GM18868 (cell line): Measurements from ENCODE around the gene COX7A2L.
"Not testable (repeated sequence)": the region's sequence is repeated elsewhere in the genome, so short reads cannot be mapped to it uniquely, and the experiment has no call there.

Source experiments
- ATAC-seq: cut with Tn5 transposase; IDR thresholded peaks from one replicate; pipeline ENCODE4 v1.9.1; 2021; ENCODE audit warnings: mild to moderate bottlenecking, moderate library complexity; ENCODE audit not compliant: unreplicated experiment

Gene COX7A2L

DNA sequence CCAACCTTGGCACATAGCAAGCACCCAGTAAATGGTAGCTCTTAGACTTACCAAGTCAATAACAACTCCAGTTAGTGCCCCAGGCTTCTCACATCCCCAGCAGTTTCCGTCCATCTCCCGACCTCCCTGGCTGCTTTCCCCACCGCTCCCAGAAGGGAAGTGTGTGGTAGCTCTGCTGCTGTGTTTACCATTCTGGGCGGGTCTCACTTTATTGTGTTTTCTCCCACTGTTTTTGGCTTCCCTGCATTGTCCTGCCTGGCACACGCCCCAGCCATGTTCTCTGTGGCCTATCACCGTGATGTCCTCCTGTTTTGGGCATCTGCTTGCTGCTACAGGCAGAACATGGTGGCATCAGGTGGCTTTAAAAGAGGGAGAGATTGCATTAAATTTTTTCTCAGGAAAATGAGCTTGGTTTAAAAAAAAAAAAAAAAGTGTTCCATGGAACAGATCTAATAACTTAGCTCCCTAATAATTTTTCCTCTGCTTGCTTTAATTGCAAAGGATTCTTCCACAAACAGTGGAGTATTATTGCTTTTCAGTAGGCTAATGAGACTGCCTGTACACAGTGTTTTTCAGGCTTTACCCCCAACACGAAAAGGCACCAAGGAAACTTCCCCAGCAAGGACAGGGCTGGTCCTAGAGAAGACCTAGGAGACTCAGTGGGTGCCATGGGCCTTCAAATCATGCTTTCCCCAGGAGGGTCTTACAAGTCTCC, 8.0 kb upstream of the COX7A2L start:
- no peak for ATAC-seq

DNA sequence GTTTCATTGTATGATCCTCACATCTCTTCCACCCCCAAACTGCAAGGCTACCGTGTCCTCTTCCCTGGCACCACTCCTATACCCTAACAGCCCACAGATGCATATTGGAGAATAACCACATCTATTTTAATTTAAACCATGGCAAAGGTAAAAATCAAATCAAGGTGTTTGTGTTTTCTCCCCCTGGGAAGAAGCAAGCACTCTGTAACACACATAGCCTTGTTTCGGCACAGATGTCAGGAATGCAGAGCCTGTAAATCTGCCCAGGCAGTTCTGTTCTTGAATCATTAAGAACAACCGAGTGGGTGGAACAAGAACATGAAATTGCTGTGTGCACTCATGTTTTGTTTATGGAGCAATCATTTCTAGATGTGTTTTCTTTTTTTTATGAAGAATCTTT, 6.8 kb upstream of the COX7A2L start:
- no peak for ATAC-seq

DNA sequence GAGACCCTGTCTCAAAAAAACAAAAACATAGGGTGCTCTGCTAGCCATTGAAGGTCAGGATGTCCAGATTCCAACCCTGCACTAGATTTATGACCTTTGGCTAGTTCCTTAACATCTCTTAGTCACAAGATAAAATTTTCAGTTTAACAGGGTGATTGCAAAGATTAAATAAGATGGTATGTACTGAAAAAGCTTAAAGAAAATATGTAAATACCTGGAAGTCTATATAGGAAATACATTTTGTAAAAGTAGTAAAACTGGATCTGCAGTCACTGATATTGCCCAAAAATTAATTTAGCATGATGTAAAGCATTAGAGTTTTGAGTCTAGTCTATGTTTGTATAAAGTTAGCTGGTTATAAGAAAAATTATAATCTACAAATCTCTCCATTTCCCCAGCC, 5.4 kb upstream of the COX7A2L start:
- no peak for ATAC-seq

DNA sequence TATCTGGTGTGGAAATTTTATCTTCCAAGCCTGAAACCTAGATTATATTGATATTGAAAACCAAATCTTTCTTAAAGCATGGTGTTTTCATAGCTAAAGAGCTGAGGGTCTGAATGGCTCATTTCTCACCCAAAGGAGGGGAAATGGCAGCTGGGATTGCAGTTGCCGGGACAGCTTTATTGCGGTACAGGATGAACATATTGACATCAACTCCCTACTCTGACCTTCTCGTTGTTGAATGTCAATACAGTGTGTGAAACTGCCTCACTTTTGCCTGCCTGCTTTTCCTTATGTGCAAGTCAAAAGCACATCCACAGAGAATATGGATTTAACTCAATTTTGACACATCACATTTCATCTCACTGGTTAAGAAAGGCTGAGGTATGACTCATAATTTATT, 3.6 kb upstream of the COX7A2L start:
- no peak for ATAC-seq

DNA sequence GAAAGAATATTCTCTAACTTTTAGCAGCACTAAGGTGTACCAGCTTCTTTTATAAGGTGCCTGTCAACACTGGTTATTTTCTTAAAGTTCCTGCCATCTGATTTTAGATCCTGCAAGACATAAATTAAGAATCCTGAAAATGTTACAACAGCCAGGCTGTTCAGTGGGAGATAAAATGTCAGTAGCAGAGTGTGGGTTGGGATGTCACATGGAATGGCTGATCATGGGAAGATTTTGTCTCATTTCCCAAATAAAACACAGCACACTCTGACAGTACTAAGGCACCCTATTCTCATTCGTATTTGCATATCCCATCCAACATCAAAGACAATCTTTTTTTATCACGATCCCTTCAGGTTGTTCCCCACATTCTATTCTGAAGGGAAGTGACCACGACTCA, 2.4 kb upstream of the COX7A2L start:
- ATAC-seq, result no peak

DNA sequence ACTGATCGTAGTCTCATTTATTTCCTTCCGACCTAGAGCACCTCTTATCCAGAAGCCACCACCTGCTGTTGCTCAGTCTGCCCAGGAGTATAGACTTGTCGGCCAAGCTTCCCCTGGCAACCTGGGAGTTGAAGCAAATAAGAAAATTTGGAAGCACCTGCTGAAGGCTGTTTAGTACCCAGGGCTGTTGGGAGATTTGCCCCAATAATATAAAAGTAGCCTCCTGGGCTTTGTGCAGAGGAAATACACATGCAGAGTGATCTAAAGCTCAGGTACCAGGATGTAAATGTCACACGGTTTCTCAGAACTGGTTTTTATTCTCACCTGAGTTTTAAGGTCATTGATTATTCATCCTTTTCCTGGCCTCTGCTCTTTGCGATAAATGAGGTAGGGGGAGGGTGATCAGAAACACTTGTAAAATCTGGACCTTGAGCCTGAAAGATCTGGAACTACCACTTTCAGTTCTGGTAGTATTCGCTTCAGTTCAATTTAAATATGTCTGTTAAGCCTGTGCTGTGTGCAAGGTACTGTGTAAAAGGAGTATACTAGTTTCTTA, 789 bp upstream of the COX7A2L start:
- ATAC-seq, result no peak

DNA sequence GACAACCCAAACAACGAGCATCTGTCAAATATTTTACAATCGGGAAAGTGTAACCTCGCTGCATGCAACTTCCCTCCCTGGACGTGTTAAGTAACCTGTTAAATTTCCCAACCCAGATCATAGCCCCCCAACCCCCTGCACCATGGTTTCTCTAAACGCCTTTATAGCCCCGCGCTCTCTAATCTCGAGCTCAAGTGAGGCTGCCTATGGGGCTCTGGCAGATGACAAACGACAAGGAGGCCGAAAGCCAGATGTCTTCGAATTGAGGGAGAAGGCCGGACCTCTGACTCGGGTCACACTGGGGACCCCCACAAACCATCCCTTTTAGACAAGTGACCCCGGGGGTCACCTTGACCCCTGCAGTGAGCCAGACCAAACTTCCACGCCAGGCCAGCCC, 526 bp downstream of the COX7A2L start:
- no peak for ATAC-seq

DNA sequence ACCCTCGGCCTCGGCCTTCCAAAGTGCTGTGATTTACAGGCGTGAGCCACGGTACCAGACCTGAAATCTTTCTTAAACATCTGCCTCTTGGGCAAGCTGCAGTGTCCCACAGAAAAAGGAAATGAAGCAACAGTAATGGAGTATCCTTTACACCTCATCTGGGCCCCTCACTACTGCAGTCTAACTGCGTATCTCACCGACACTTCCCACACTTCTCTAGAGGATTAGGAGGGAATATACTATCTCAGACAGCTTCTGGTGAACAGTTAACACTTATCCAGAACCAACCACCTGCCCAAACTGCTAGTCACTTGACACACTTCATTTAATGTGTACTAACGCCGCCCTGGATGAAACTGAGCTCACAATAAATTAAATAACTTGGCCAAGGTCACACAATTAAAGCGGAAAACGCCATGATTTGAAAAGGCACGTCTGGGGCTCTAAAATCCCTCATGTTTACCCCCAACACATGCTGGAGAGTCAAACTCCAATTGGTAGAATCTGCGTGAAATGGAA, 993 bp downstream of the COX7A2L start:
- no peak for ATAC-seq

DNA sequence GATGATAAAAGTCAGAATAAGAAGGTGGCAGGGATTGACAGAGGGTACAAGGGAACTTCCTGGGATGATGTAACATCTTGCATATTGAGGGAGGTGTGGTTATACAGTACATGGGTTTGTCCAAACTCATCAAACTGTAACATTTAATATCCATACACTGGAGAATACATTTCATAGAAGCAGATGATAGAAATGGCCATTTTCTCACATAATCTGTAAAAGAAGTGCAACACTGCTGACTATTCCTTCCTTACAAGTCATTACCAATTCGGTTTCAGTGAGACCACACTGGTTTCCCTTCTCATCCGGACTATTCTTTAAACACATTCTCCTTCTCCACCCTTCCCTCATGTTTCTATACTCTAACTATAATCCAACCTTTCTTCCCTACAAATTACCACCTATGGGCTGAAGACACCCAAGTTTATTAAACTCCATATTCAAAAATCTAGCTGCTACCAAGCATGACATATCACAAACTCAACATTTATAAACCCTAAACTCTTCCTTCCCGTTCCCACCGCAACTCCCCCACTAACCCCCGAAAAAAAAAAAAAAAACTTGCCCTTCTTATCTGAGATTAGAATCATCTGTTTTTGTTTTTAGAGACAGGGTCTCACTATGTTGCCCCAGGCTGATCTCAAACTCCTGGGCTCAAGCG, 1.6 kb downstream of the COX7A2L start:
- no peak for ATAC-seq

DNA sequence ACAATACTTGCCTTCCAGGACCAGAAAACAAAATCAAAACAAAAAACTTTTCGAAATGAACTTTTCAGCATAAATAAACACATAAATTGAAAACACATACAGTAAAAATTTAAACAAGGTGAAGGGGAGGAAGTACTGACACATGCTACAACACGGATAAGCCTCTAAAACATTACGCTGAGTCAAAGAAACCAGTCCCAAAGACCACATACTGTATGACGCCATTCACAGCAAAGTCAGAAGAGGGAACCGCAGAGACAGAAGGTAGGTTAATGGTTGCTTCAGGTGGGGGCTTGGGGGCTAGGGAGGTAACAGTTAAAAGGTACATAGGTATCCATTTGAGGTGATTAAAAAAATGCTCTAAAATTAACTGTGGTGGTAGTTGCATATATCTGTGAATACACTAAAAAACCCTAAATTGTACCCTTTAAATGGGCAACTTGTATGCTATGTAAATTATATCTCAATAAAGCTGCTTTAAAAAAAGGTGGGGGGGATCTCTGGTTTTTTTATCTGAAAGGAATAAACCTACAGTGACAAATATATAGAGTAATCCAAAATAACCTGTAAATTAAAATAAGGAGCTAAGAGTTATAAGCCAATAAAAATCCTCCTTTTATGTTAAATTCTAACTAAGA, 7.1 kb downstream of the COX7A2L start:
- ATAC-seq, result no peak

DNA sequence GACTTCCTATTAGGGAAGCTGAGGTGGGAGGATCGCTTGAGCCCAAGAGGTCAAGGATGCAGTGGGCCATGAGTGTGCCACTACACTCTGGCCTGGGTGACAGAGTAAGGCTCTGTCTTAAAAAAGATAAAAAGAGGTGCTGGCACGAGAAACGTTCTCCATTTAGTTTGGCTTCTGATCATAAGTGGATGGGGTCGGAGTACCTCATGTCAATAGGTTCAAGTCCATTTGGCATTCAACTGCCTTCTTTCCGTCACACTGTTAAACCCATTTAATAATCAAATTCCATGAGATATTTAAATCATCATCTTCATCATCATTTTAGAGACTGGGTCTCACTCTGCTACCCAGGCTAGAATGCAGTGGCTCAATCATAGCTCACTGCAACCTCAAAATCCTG, 9.2 kb downstream of the COX7A2L start:
- no peak for ATAC-seq

DNA sequence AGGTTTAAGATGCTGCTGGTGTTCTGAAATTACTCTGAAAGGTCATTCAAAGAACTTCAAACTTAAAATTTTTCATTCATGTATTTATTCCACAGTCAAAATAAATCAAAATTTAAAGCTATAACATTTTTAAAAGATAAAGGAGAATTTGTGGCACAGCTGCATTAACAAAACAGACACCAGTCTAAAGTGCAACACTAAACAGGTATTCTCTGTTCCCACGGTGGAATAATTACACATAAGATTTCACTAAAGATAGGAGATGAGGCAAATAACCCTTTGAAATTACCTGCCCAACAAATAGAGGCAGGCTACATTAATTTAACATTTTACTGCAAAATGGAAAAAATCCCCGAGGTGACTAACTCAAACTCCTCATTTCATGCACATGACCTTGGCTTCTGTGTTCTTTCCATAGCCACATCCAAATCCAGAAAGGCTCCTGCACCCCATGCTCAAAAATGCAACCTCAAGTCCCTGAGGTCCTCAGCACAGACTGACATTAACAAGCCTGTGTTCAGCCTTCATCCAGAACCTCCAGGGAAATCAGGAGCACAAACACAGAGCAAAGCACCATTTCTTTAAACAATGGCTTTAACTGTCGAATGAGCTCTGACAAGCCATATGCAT, 10.5 kb downstream of the COX7A2L start:
- ATAC-seq, result no peak

DNA sequence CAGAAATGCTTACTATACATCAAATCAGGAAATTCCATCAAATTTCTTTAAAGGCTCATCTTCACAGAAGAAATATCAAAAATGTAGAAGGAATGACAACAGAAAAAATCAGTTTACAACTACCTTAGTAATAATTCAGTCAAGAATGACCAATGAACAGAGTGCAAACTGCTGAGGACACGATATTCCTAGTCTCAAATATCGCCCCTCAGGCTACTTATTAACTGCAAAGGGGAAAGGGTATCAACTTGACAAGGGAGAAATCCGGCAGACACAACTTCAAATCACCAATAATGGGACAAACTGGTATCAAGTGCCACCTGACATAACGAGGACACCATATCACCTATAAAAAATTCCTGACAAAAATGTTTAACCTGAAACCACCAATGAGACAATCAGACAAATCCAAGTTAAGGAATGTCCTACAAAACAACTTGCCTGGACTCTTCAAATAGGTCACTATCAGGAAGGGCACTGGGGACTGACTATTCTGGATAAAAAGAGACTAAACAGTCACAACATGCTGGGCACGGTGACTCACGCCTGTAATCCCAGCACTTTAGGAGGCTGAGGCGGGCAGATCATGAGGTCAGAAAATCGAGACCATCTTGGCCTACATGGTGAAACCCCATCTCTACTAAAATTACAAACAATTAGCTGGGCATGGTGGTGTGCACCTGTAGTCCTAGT, 12.8 kb downstream of the COX7A2L start:
- ATAC-seq, result no peak

DNA sequence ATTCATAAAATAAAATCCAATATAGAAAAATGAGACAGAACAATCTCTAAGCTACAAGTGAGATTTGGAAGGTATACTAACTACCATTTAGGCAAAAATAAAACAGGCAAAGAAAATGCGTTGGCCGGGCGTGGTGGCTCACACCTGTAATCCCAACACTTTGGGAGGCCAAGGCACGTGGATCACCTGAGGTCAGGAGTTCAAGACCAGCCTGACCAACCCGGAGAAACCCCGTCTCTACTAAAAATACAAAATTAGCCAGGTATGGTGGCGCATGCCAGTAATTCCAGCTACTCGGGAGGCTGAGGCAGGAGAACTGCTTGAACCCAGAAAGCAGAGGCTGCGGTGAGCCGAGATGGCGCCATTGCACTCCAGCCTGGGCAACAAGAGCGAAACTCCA, 13.5 kb downstream of the COX7A2L start:
- ATAC-seq, result not testable (repeated sequence)

DNA sequence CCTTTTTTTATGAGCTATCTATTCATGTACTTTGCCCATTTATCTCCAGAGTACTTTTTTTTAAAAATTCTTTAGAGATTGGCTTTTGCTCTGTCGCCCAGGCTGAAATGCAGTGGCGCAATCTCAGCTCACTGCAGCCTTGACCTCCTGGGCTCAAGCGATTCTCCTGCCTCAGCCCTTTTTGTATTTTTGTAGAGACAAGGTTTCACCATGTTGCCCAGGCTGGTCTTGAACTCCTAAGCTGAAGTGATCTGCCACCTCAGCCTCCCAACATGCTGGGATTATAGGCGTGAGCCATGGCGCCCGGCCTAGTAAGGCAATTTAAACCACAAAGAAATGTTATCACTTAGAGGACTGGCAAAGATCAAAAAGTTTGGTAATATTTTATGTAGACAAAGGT, 14.2 kb downstream of the COX7A2L start:
- not testable (repeated sequence) for ATAC-seq

DNA sequence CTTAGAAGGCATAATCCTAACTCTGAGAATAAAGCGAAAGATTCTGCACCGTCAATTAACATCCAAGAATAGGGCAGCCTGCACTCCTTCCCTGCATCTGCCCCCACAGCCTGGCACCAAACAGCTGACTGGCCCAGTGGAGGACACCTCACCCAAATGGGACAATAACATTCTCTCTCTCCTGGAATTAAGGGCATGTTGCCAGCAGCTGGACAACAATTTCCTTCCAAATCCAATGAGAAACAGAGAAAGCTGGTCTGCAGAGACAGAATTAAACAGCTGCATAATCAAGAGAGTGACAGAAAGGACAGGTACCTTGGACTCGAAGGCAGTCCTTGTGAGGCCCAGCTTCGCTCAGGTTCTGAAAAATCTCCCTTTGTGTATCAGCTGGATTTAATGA, 15.0 kb downstream of the COX7A2L start:
- no peak for ATAC-seq

DNA sequence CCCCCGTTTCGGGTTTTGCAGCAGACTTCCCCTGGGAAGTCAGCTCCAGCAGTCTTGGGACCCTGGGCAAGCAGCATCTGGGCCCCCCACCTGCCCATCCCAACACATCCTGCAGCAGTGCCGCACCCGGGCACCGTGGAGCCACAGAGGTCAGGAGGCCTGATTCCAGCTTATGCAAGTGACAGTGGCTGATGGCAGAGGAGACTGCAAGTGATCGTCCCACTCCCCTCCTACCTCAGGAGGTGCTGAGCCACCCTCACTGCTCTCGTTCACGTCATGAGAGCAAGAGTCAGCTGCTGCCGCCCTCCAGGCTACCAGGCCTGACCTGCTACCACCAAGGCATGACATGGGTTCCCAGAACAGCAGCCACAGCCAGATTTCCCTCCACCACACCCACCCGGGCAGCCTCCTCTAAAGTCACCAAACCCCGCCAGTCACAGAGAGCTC, 18.2 kb downstream of the COX7A2L start:
- no peak for ATAC-seq

DNA sequence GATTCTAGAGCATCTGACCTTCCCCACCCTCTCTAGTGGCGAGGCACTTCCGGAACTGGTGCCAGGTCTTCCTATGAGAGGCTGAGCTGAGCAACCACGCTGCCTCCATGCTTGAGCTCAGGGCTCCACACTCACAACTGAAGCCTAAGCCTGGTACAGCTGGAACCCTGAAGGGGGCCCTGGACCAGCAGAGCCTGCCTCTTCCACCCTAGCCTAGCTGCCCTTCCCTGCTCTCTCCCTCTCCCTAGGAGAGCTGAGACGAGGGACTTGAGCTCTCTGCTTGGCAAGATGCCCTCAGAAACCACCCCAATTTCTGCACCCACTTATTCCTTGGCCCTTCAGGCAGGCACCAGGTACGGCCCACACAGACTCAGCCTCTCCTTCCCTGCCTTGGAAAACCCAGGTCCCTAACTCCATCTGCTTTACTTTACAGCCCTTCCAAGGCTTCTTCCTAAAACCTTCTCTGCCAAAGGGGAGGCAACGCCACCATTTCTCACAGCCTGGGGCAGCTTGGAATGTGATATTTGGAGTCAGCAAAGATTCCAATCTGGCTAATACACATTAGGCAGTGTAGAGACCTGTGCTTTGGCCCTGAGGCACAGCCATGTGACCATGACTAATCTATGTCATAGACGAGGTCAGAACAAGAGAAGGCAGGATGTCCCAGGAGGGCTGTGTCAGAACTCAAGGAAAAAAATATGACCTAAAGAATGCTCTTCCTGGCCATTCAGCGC, 18.8 kb downstream of the COX7A2L start:
- peak; percentile 72 for ATAC-seq

DNA sequence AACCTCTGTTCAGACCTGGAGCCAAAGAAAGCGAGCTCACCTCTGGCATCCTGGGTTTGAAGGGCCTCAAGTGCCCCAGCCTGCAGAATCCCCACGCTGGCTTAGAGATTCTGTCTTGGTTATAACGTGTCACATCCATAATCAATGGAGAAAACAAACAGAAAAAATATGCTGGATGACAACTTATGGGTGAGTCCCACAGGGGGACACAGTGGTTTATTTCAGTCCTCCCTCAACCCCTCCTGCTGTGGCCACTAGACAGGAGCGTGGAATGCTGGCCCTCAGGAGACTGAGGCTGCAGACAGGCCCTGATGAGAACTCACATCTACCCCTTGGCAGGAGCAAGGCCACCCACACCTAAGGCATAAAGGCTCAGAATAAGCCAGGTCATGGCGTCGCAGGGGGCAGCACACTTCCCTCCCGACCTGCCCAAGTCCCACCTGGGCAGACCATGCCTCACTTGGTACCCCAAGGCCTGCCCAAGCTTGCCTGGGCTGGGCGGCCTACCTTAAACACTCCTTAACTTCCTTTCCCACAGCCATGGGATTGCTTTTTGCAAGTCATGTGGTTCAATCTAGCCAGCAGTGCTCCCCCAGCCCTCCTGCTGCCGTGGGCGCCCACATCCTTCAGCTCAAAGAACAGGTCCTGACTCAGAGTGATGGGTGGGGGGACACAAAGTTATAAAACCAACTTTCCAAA, 19.9 kb downstream of the COX7A2L start:
- ATAC-seq, result no peak
